Activated naive CD4-positive, alpha-beta T cell treated with Interleukin-2 at 50 U/mL for 16 hours (primary cell): ENCODE data around the gene C10orf53.

Experiments used
- DNase-seq: peaks from one replicate; pipeline ENCODE4 v3.0.0-alpha.2; 2020

C10orf53 gene

GRCh38 chr10:49740346-49741107 is 61.1 kb downstream of the C10orf53 start:
- DNase-seq, result no peak

GRCh38 chr10:49741108-49741995 is 61.9 kb downstream of the C10orf53 start:
- no peak for DNase-seq

DNA sequence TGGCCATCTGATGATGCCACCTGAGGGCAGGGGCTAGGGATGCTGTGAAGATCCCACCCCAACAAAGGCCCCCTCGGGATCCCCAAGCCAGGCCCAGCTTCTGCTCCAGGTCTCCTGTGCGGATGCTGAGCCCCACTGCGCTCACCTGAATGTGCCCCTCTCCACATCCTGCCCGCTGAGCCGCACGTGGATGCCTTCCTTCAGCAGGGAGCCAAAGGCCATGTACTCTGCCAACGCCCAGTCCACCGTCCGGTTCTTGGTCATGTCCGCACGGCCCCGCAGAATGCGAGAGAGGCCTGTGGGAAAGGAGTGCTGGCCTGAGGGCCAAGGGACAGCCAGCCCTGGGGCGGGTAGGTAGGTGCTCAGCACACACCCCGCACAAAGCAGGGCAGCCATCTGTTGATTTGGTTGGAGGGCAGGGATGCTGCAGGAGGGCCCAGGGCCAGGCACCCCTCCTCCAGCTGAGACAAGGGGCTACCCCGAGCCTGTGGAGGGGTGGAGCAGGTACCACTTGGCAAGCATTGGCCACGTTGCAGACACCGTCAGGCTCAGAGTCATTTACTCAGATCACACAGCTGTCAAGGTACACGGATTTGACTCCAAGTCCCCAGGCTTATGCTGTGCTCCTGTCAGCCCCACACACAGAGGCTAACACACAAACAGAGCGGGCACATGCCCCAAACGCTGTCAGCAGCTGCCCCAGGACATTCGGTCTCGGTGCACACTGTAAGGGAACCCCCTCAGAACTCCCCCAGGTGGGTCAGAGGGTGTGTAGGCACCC is 63.4 kb downstream of the C10orf53 start:
- DNase-seq, result no peak

DNA sequence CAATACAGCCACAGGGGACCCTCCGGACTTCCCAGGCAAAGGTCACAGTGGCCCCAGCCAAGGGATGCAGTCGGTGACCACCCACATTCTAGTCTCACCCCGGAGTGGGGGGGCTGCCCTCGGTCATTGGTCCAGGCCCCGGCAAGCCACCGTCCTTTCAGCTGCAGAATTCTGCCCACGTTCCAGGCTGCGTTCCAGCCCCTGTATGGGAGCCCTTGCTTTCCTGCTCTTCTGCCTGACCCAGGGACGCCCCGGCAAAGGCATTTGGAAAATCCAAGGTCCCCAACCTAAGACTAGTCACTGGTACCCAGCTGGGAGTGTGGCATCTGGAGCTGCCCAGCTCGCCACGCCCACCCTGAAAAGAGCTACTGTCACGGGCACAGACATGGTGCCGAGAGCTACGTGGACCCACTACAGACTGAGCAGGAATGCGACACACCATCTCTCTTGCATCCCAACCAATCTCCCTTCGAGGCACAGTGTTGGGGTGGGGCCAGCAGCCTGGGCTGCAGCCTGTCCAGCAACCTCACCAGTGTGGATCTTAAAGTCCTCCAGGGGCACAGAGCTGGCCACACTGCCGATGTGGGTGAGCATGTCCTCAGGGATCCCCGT is 64.1 kb downstream of the C10orf53 start:
- no peak for DNase-seq

GRCh38 chr10:49744091-49744685 is 64.7 kb downstream of the C10orf53 start:
- DNase-seq, result no peak

- DNase-seq, result no peak
Observed at GRCh38 chr10:49744924-49745605, 65.6 kb downstream of the C10orf53 start.

DNA sequence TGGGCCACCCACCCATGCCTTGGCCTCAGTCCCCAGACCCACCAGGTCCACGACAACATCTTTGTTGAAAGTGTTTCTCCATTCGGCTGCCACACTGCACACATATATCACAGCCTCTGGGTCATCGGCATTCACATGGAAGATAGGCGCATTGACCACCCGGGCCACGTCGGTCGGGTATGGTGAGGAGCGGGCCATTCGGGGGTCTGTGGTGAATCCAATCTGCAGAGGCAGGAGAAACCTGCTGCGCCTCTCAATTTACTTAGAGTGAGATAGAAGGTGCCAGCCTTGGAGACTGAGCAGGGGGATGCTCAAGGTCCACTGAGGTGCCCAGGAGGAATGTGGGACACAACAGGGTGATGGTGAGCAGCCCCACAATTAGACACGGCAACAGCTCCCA is 66.3 kb downstream of the C10orf53 start:
- no peak for DNase-seq

- no peak for DNase-seq
Observed at GRCh38 chr10:49746626-49747302, 67.3 kb downstream of the C10orf53 start.
